ENCODE measurements around the gene TMEM150A.

Gene TMEM150A

GRCh38 chr2:85558160-85558559 lies 44.3 kb downstream of the TMEM150A start:
- H3K4me3 ChIP-seq, result no peak overlapping the region
- H3K36me3 ChIP-seq, result peaks cover 60 to 68% (median 62%) of the 10 kb centered on the region in 11 experiments
- H4K20me1 ChIP-seq, result peaks cover 0 to 31% (median 4%) of the 10 kb centered on the region in 11 experiments; a peak in 8 of 22 replicates
- H3K9ac ChIP-seq, result no peak overlapping the region
- no peak overlapping the region for H3K27ac ChIP-seq
- H3K27me3 ChIP-seq, result no peaks in the 10 kb centered on the region
- no peaks in the 10 kb centered on the region for H3K9me3 ChIP-seq (replicated peaks in 1 of 11)
- peaks cover 27 to 38% (median 32%) of the 10 kb centered on the region in 10 experiments for H3K4me1 ChIP-seq
- no peak overlapping the region for H3K4me2 ChIP-seq
- TF ChIP-seq Cebpa-rat (IDR thresholded peaks at IDR 0.05), result no peak

DNA sequence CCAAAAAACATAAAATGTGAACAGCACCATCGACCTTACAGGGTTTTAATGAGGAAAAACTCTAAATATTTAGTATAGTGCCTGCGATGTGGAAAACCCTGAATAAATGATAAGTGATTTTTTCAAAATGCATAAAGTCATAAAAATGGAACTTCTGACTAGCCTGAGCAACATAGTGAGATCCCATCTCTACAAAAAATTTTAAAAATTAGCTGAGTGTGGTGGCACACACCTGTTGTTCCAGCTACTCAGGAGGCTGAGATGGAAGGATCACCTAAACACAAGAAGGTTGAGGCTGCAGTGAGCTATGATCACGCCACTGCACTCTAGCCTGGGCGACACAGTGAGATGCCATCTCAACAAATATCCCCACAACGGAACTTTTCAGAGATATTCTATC lies 45.4 kb downstream of the TMEM150A start:
- Histone ChIP-seq H3K4me1 (peaks cover 21 to 28% (median 26%) of the 10 kb centered on the region in 10 experiments), H3K27ac (no peak overlapping the region), H3K9ac (peak overlapping the region in 3 of 11 experiments; percentile 18 to 37 (median 23); a peak in 1 of 22 replicates), H3K36me3 (peaks cover 70 to 78% (median 72%) of the 10 kb centered on the region in 11 experiments), H3K27me3 (no peaks in the 10 kb centered on the region), H4K20me1 (peaks cover 0 to 31% (median 4%) of the 10 kb centered on the region in 11 experiments; a peak in 8 of 22 replicates), H3K4me2 (no peak overlapping the region), H3K4me3 (no peak overlapping the region), H3K9me3 (replicated peaks in 1 of 11) (no peaks in the 10 kb centered on the region)
- TF ChIP-seq Cebpa-rat (IDR thresholded peaks at IDR 0.05), result no peak

DNA sequence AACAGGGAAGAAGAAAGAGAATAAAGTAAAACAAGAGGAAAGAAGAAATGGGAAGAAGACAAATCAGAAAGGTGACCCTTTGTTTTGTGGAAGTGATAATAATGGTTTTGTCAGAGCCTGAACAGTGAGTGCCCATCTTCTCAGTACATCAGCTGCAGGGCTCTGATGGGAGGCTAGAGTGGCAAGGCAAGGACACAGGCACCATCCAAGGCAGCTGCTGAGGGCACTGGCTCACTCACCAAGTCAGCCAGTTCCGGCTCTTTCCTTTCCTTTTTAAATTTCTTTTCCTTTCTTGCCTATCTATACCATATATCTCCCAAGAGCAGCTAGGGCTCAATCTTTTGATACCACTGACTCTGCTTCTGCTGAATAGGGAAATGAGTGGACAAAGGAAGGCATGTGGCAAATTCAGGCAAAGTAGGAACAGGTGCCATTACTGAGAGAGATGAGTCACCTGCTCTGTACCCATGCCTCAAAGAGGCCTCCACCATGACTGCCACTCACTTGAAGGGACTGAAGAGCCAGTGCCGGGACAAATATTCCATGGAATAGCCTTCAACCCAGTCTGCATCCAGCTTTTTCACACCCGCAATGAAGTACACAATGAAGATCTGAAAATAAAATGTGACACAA lies 47.4 kb downstream of the TMEM150A start:
- H3K27ac ChIP-seq, result no peak overlapping the region
- H3K4me3 ChIP-seq, result no peak overlapping the region
- peaks cover 22 to 38% (median 31%) of the 10 kb centered on the region in 10 experiments for H3K4me1 ChIP-seq
- peaks cover 87 to 98% (median 91%) of the 10 kb centered on the region in 11 experiments for H3K36me3 ChIP-seq
- no peaks in the 10 kb centered on the region for H3K27me3 ChIP-seq
- H3K9me3 ChIP-seq (replicated peaks in 1 of 11), result no peaks in the 10 kb centered on the region
- H4K20me1 ChIP-seq, result peaks cover 0 to 26% (median 5%) of the 10 kb centered on the region in 11 experiments; a peak in 7 of 22 replicates
- peak overlapping the region in 1 of 11 experiments; percentile 7; a peak in 2 of 22 replicates for H3K9ac ChIP-seq
- no peak overlapping the region for H3K4me2 ChIP-seq
- no peak for TF ChIP-seq Cebpa-rat (IDR thresholded peaks at IDR 0.05)

DNA sequence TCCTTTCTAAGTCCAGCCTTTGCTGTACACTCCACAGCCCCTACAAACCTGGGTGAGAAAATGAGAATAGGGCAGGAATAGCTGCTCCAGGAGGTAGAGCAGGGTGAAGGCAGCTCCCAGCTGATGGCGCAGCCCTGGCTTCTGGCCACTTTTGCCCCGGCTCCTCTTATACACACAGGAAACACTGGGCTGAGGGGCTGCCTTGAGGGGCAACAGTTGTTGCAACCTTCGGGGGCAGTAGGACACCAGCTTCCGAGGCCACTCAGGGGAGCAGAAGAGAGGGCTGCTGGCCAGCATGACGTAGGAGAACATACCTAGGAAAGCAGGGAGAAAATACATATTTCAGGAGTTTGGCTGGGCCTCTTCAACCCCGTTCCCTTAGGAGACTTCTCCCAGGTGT lies 49.3 kb downstream of the TMEM150A start:
- no peak overlapping the region for H3K27ac ChIP-seq
- H3K4me1 ChIP-seq, result peaks cover 12 to 37% (median 26%) of the 10 kb centered on the region in 10 experiments; a peak in 19 of 20 replicates
- TF ChIP-seq Cebpa-rat (IDR thresholded peaks at IDR 0.05), result no peak
- H3K9ac ChIP-seq, result 0 out of 22 replicates have a peak overlapping the region, but pooled peaks of 2 of the 11 experiments have one; percentile 19 to 27
- no peak overlapping the region for H3K4me2 ChIP-seq
- peaks cover 85 to 100% (median 95%) of the 10 kb centered on the region in 11 experiments for H3K36me3 ChIP-seq
- peaks cover 0 to 24% (median 6%) of the 10 kb centered on the region in 11 experiments; a peak in 15 of 22 replicates for H4K20me1 ChIP-seq
- no peaks in the 10 kb centered on the region for H3K27me3 ChIP-seq
- no peaks in the 10 kb centered on the region for H3K9me3 ChIP-seq (replicated peaks in 1 of 11)
- no peak overlapping the region for H3K4me3 ChIP-seq

DNA sequence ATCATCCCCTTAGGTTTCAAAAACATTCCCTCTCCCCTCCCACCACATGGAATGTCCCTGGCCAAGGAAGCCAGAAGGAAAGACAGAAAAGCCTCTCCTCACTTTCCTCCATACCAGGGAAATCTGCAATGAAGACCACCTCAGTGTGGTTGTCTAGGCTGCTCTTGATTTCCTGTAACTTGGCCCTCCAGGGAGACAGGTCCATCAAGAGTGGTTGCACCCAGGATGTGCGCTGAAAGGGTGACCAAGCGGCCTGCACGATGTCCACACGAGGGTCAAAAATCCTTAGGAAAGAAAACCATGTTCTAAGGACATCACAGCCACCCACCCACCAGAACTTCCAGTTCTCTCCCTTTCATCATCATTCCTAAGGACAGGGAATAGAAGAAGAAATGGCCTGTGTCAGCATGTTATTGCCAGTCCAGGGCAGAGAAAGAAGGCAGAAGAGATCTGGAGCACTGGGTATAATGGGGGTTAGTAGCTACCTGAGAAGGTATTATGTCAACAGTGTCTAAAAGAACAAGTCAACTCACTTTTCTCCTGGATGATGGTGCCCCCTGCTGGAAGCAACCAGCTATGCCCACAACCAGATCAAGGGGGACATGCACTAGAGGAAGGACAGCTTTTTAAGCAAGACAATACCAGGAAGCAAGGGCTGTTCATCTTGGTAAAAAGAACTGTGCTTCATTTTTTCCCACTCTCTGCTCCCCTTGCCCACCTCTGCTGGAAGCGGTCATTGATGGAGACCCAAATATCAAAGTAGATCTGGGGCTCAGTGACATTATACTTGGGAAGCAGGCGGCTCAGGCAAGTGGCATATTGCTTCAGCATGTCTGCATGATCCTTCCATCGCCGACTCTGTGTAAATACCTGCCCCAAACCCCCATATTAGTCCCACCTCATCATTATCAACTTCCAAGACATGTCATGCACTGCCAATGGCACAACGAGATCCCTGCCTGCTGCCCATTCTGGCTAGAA lies 50.5 kb downstream of the TMEM150A start:
- peak overlapping the region in 6 of 11 experiments; percentile 0 to 27 (median 8); a peak in 3 of 22 replicates for H3K9ac ChIP-seq
- H3K4me2 ChIP-seq, result peak overlapping the region in 4 of 11 experiments; percentile 47 to 71 (median 63); a peak in 7 of 22 replicates
- no peak overlapping the region; a peak in 3 of 22 replicates for H3K27ac ChIP-seq
- H3K4me1 ChIP-seq, result peaks cover 12 to 43% (median 26%) of the 10 kb centered on the region in 10 experiments; a peak in 19 of 20 replicates
- TF ChIP-seq Cebpa-rat (IDR thresholded peaks at IDR 0.05), result no peak
- H3K36me3 ChIP-seq, result peaks cover 73 to 98% (median 93%) of the 10 kb centered on the region in 11 experiments
- H3K27me3 ChIP-seq, result no peaks in the 10 kb centered on the region
- H3K4me3 ChIP-seq, result no peak overlapping the region
- peaks cover 11 to 32% (median 18%) of the 10 kb centered on the region in 11 experiments; a peak in 19 of 22 replicates for H4K20me1 ChIP-seq
- no peaks in the 10 kb centered on the region for H3K9me3 ChIP-seq (replicated peaks in 1 of 11)

- Histone ChIP-seq H3K27me3 (no peaks in the 10 kb centered on the region), H3K9ac (peak overlapping the region in 10 of 11 experiments; percentile 5 to 56 (median 15); a peak in 10 of 22 replicates), H3K4me2 (peak overlapping the region; percentile 1 to 71 (median 37); a peak in 17 of 22 replicates), H3K27ac (peak overlapping the region in 9 of 11 experiments; percentile 10 to 39 (median 24); a peak in 8 of 22 replicates), H4K20me1 (peaks cover 22 to 47% (median 33%) of the 10 kb centered on the region in 11 experiments), H3K4me1 (peaks cover 12 to 43% (median 26%) of the 10 kb centered on the region in 10 experiments; a peak in 19 of 20 replicates), H3K9me3 (replicated peaks in 1 of 11) (no peaks in the 10 kb centered on the region), H3K36me3 (peaks cover 72 to 98% (median 92%) of the 10 kb centered on the region in 11 experiments), H3K4me3 (no peak overlapping the region)
- TF ChIP-seq Cebpa-rat (IDR thresholded peaks at IDR 0.05), result no peak
Measured at GRCh38 chr2:85550486-85550885, 52.0 kb downstream of the TMEM150A start.

DNA sequence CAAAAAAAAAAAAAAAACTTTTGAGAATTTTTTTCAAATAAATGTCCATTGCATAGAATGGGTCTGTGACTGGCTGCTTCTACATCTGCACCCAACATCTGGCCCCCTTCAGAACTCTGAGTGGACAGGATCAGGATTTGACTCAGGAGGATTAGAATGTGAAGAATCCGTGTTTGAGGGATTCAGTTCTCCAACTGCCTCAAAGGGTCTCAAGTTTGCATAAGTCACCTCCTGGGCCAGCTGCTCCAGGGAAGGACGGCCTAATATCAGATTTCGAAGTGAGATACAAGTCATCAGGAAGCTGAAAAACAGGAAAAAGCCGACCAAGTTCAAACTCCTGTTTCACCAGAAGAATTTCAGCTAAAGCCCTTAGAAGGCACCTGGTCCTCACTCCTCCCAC lies 52.7 kb downstream of the TMEM150A start:
- Histone ChIP-seq H3K27me3 (no peaks in the 10 kb centered on the region), H3K4me2 (peak overlapping the region; percentile 1 to 71 (median 37); a peak in 15 of 22 replicates), H3K4me1 (peaks cover 12 to 43% (median 26%) of the 10 kb centered on the region in 10 experiments; a peak in 19 of 20 replicates), H3K36me3 (peaks cover 72 to 98% (median 92%) of the 10 kb centered on the region in 11 experiments), H4K20me1 (peaks cover 29 to 53% (median 40%) of the 10 kb centered on the region in 11 experiments), H3K9ac (peak overlapping the region in 8 of 11 experiments; percentile 2 to 56 (median 34); a peak in 9 of 22 replicates), H3K27ac (peak overlapping the region in 8 of 11 experiments; percentile 10 to 39 (median 22); a peak in 6 of 22 replicates), H3K4me3 (no peak overlapping the region), H3K9me3 (replicated peaks in 1 of 11) (no peaks in the 10 kb centered on the region)
- TF ChIP-seq Cebpa-rat (IDR thresholded peaks at IDR 0.05), result no peak

DNA sequence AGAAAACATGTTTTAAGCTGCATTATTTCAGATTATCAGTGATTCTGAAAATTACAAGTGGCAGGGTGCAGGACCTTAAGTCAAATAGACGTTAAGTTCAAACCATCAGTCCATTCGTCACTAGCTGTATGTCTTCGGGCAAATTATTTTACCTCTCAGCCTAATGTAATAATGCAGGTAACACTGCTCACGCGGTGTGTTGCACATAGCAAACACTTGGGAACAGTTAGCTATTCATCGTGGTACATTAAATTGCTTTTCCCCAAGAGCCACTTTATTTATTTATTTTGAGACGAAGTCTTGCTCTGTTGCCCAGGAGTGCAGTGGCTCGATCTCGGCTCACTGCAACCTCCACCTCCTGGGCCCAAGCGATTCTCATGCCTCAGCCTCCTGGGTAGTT lies 53.4 kb downstream of the TMEM150A start:
- Histone ChIP-seq H3K27me3 (no peaks in the 10 kb centered on the region), H3K4me2 (peak overlapping the region in 1 of 11 experiments; percentile 20; a peak in 4 of 22 replicates), H3K4me3 (no peak overlapping the region), H3K27ac (no peak overlapping the region), H4K20me1 (peaks cover 36 to 61% (median 47%) of the 10 kb centered on the region in 11 experiments), H3K36me3 (peaks cover 72 to 98% (median 92%) of the 10 kb centered on the region in 11 experiments), H3K4me1 (peaks cover 12 to 43% (median 26%) of the 10 kb centered on the region in 10 experiments; a peak in 19 of 20 replicates), H3K9me3 (replicated peaks in 1 of 11) (no peaks in the 10 kb centered on the region), H3K9ac (no peak overlapping the region)
- TF ChIP-seq Cebpa-rat (IDR thresholded peaks at IDR 0.05), result no peak
